Measurements from ENCODE around the gene URB1. TPM values are rescaled to one million over a fixed set of nuclear protein-coding genes. Genes with fewer than 3 reads are reported as not detected.
A peak's percentile ranks its signal among the peaks of the same experiment; 100 is the strongest.

URB1 gene
- total and polyA plus RNA-seq, 12 donors = 4.0 to 17.7 (median 12.6) TPM

DNA sequence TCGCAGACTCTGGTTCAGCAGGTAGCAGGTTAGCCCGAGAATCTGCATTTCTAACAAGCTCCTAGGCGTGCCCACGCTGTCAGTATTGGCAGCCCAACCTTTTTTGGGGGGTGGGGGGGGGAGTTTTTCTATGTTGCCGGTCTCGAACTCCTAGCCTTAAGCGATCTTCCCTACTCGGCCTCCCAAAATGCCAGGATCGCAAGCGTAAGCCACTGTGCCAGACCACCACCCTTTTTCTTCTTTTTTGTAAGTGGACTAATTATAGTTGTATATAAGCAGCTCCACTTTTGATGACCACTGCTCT lies 113.5 kb downstream of the URB1 start:
- intact Hi-C loops (cut with DNase I) = no loop called here
- H3K4me3 ChIP-seq = peak overlapping the region; percentile 60 to 97 (median 84)
- DNase-seq (no peak), ATAC-seq (peak in 1 of 8 donors; percentile 2)
- peaks cover 0 to 26% (median 19%) of the 10 kb centered on the region in 9 donors for H3K4me1 ChIP-seq
- H3K27ac ChIP-seq = peak overlapping the region in 9 of 10 donors; percentile 4 to 69 (median 51)
- no peaks in the 10 kb centered on the region for H3K27me3 ChIP-seq
- H3K9me3 ChIP-seq = no peaks in the 10 kb centered on the region
- H3K36me3 ChIP-seq = peaks cover 0 to 7% (median 0%) of the 10 kb centered on the region in 9 donors
- TF ChIP-seq, protein P1, sequence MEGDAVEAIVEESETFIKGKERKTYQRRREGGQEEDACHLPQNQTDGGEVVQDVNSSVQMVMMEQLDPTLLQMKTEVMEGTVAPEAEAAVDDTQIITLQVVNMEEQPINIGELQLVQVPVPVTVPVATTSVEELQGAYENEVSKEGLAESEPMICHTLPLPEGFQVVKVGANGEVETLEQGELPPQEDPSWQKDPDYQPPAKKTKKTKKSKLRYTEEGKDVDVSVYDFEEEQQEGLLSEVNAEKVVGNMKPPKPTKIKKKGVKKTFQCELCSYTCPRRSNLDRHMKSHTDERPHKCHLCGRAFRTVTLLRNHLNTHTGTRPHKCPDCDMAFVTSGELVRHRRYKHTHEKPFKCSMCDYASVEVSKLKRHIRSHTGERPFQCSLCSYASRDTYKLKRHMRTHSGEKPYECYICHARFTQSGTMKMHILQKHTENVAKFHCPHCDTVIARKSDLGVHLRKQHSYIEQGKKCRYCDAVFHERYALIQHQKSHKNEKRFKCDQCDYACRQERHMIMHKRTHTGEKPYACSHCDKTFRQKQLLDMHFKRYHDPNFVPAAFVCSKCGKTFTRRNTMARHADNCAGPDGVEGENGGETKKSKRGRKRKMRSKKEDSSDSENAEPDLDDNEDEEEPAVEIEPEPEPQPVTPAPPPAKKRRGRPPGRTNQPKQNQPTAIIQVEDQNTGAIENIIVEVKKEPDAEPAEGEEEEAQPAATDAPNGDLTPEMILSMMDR (IDR thresholded peaks at IDR 0.05) = no peak
- WGBS, 2 donors = 8 to 9% methylated on average over 10 of the region's 10 CpGs

DNA sequence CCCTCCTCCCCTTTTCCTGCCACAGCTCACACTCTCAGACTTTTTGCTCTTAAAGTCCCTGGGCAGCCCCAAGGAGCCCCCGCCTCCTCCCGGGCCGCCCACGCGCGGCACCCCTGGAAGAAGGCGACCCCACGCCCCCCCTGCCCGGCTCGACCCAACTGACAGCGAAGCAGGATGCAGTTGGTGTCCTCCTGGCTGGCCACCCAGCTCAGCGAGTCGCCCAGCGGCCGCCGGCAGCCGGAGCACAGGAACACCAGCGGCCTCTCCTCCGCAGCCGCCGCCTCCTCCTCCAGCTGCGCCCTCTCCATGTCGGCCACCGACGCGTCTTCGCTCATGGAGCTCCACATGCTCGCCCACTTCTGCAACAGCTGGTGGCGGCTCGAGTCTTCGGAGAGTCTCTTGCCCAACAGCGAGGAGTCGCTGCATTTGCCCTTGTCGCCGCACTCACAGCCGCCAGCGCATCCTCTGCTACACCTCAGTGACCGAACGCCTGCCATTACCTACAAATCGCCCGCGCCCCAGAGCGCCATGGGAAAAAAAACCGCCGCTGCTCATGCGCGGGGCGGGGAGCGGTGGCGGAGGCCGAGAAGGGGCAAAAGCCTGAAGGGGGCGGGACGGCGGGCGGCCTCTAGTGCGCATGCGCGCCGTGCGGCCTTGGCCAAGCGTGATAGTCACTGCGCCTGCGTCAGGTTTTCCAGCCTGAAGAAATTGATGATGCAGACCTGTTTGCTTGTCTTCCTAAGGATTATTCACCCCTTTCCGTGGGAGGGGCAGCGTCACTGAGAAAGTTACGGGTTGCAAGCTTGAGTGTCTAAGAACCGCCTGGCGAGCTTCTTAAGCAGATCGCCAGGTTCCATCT lies 114.1 kb downstream of the URB1 start, which contains the start of gene MIS18A:
TSS of gene MIS18A (minus strand) at position 532 of the 859 bp plus-strand sequence. CDS start at position 497, 35 bp downstream.
- ATAC-seq = peak; percentile 96 to 99 (median 98)
- Histone ChIP-seq H3K27ac (peak within 1 kb of the TSS in 9 of 10 donors; percentile 4 to 69 (median 51)), H3K36me3 (peaks cover 0 to 11% (median 0%) of the 10 kb centered on the region in 9 donors), H3K9me3 (no peaks in the 10 kb centered on the region), H3K4me3 (peak within 1 kb of the TSS; percentile 60 to 97 (median 84)), H3K4me1 (peaks cover 0 to 26% (median 19%) of the 10 kb centered on the region in 9 donors), H3K27me3 (no peaks in the 10 kb centered on the region)
- TF ChIP-seq, protein P1 (IDR thresholded peaks at IDR 0.05) = peak in 5 of 9 donors; percentile 4 to 40 (median 31)
- intact Hi-C loops (cut with DNase I) = no loop called here
- 0 to 1% methylated on average over 69 of the region's 69 CpGs for WGBS, 2 donors
- peak; percentile 95 to 97 for DNase-seq

DNA sequence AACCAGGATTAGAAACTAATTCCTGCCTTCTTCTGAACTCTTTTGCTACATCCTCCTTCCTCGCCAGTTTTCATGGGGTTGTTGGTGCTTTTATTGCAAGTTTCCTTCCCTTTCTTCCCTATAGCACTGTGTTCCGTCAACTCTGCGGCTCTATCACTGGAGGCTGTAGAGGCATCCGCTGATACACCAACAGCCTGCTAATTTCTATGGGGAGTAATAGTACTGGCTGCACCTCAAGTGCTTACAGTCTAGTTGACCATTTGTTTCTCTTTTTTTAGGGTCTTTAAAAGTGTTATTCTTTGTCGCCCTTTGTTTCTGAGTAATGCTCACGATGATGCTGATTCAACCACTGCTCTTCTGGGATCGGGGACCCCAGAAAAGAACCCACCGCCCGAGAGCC lies 114.7 kb downstream of the URB1 start:
- H3K27me3 ChIP-seq = no peaks in the 10 kb centered on the region
- WGBS, 2 donors = 2 to 4% methylated on average over 9 of the region's 9 CpGs
- H3K36me3 ChIP-seq = peaks cover 0 to 17% (median 0%) of the 10 kb centered on the region in 9 donors
- DNase-seq (no peak), ATAC-seq (no peak)
- peaks cover 0 to 26% (median 19%) of the 10 kb centered on the region in 9 donors for H3K4me1 ChIP-seq
- peak overlapping the region; percentile 60 to 97 (median 84) for H3K4me3 ChIP-seq
- no peaks in the 10 kb centered on the region for H3K9me3 ChIP-seq
- intact Hi-C loops (cut with DNase I) = no loop called here
- peak overlapping the region in 3 of 10 donors; percentile 55 to 69 (median 63) for H3K27ac ChIP-seq
- TF ChIP-seq, protein P1 (IDR thresholded peaks at IDR 0.05) = no peak

DNA sequence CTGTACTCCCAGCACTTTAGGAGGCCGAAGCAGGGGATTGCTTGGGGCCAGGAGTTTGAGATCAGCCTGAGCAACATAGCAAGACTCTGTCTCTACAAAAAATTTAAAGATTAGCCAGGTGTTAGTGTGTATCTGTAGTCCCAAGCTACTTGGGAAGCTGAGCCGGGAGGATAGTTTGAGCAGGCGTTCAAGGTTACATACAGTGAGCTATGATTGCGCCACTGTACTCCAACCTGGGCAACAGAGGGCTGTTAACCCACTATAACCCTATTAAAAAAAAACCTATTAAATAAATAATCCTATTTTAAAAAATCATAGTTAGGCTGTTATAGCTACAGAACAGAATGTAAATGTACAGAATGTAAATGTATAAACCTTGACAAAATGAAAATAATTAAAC lies 116.1 kb downstream of the URB1 start:
- Histone ChIP-seq H3K4me3 (no peak overlapping the region), H3K27me3 (no peaks in the 10 kb centered on the region), H3K36me3 (peaks cover 0 to 29% (median 0%) of the 10 kb centered on the region in 9 donors), H3K9me3 (no peaks in the 10 kb centered on the region), H3K4me1 (peaks cover 0 to 26% (median 19%) of the 10 kb centered on the region in 9 donors), H3K27ac (no peak overlapping the region)
- intact Hi-C loops (cut with DNase I) = no loop called here
- 91 to 97% methylated on average over 4 of the region's 4 CpGs for WGBS, 2 donors
- ATAC-seq (no peak), DNase-seq (no peak)
- TF ChIP-seq, protein P1 (IDR thresholded peaks at IDR 0.05) = no peak
